Measurements from ENCODE around the gene OPN3.

DNA sequence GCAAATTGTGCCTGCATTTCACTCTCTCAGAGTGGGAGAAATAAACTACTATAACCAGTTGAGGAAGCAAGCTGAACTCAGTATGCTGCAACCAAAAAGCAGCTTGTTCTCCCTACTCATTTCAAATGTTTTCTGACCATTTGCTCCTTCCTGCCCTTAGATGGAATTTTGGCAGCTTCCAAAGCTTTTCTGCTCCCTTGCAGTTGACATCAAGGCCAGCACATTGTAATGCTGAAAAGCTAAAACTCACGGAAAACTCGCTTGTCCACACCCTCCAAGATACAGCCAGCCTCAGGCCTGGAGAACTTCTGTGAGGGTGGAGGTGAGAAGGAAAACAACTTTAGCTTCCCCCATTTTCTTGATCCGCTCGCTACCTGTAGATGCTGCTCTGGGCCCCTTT lies 5.0 kb upstream of the OPN3 start:
- TF ChIP-seq CTCF (IDR thresholded peaks at IDR 0.05): no peak
- no peak for TF ChIP-seq EZH2 (IDR thresholded peaks at IDR 0.05; ENCODE audit: borderline replicate concordance, insufficient read depth, low read depth, low read length, poor library complexity, severe bottlenecking)

Data from B cell (primary cell).